GM12874 (cell line): ENCODE measurements around the gene PFKL.

Source experiments
- TF ChIP-seq, protein P1 (sequence below): IDR thresholded peaks from 2 replicates; pipeline ENCODE4 v1.5.1; 2011; ENCODE audit warnings: low read depth, mild to moderate bottlenecking, control low read depth, low read length, moderate library complexity; ENCODE audit not compliant: insufficient read depth

Gene PFKL

GRCh38 chr21:44267655-44268142 is 32.2 kb upstream of the PFKL start:
- TF ChIP-seq, protein P1, sequence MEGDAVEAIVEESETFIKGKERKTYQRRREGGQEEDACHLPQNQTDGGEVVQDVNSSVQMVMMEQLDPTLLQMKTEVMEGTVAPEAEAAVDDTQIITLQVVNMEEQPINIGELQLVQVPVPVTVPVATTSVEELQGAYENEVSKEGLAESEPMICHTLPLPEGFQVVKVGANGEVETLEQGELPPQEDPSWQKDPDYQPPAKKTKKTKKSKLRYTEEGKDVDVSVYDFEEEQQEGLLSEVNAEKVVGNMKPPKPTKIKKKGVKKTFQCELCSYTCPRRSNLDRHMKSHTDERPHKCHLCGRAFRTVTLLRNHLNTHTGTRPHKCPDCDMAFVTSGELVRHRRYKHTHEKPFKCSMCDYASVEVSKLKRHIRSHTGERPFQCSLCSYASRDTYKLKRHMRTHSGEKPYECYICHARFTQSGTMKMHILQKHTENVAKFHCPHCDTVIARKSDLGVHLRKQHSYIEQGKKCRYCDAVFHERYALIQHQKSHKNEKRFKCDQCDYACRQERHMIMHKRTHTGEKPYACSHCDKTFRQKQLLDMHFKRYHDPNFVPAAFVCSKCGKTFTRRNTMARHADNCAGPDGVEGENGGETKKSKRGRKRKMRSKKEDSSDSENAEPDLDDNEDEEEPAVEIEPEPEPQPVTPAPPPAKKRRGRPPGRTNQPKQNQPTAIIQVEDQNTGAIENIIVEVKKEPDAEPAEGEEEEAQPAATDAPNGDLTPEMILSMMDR: 0 out of 2 replicates have a peak, but pooled peaks have one; percentile 5

- TF ChIP-seq, protein P1: no peak
These were observed 30.8 kb upstream of the PFKL start for GRCh38 chr21:44269090-44269489.

GRCh38 chr21:44271558-44272283 is 28.1 kb upstream of the PFKL start:
- TF ChIP-seq, protein P1: no peak

- TF ChIP-seq, protein P1: no peak
These were observed 27.5 kb upstream of the PFKL start for GRCh38 chr21:44272284-44272858.

DNA sequence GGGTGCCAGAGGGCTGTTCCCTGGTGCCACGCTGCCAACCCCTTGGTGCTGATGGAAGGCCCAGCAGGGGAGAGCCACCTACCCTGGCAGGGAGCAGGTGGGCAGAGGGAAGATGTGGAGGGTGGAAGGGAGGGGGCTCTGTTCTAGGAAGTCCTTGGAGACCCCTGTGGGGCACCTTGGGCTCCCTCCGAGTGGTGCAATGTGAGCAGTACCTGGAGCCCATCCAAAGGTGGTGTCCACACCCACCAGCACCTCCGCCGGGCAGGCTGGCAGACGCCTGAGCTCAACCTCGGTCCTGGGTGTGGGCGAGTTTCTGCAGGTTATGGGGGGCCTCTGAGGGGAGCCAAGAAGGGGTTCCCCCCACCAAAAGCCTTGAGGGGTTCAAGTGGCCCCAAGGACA is 26.8 kb upstream of the PFKL start:
- TF ChIP-seq, protein P1: no peak

GRCh38 chr21:44275041-44275440 is 24.8 kb upstream of the PFKL start:
- TF ChIP-seq, protein P1: no peak

- TF ChIP-seq, protein P1: no peak
These were observed 20.2 kb upstream of the PFKL start for GRCh38 chr21:44279354-44280260.
